HG03457 (cell line): ENCODE measurements around the gene PCNX3.

Experiments
- ATAC-seq: cut with Tn5 transposase; IDR thresholded peaks from one replicate; pipeline ENCODE4 v1.9.1; 2021; ENCODE audit warnings: moderate number of reproducible peaks; ENCODE audit not compliant: unreplicated experiment

The PCNX3 gene

DNA sequence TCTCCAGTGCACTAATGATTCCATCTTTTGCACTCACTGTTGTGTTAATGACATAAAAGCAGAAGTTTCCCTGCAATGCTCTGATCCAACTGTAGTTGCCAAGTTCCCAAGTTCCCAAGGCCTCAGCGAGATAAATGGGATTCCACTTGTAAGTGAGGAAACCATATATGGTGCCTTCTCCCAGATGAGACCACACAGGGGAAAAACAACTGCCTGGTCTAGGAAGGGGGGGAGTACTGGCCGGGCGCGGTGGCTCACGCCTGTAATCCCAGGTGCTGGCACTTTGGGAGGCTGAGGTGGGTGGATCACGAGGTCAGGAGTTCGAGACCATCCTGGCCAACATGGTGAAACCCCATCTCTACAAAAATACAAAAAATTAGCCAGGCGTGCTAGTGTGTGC lies 70.4 kb downstream of the PCNX3 start:
- no peak for ATAC-seq
